Testis (tissue), 3 donors: ENCODE measurements around the gene MMP24. TPM values are rescaled to one million over a fixed set of nuclear protein-coding genes. Genes with fewer than 3 reads are reported as not detected.

Experiments
- DNase-seq: peaks from one replicate; pipeline ENCODE4 v3.0.0-alpha.2; 2019
- H3K27ac ChIP-seq, 2 donors: fragments of 200-600 bp; sonication (generic); one replicate each; pipeline ENCODE4 v1.5.1; 2019
- H3K27me3 ChIP-seq: fragments of 200-600 bp; sonication (generic); one replicate; pipeline ENCODE4 v1.5.1; 2019
- H3K36me3 ChIP-seq: fragments of 200-600 bp; sonication (generic); one replicate; pipeline ENCODE4 v1.5.1; 2017; ENCODE audit warnings: low read depth; ENCODE audit errors: missing control alignments
- H3K4me1 ChIP-seq: fragments of 200-600 bp; sonication (generic); one replicate; pipeline ENCODE4 v1.5.1; 2019
- H3K4me3 ChIP-seq, 2 donors: fragments of 200-600 bp; sonication (generic); one replicate each; pipeline ENCODE4 v1.5.1; 2017 to 2019
- H3K9me3 ChIP-seq: fragments of 200-600 bp; sonication (generic); one replicate; pipeline ENCODE4 v1.5.1; 2017
- CTCF ChIP-seq, 3 experiments: fragments of 450-650 bp in 2 of 3; fragments of 200-600 bp in 1 of 3; sonication (generic) in 1 of 3; IDR thresholded peaks; one replicate each; pipeline ENCODE4 v1.5.1; 2016 to 2019; ENCODE audit warnings: antibody characterized with exemption in 3 of 3, mild to moderate bottlenecking in 2 of 3, moderate library complexity in 1 of 3
- POLR2A ChIP-seq: fragments of 450-650 bp; IDR thresholded peaks from one replicate; pipeline ENCODE4 v1.6.1; 2017; ENCODE audit warnings: antibody characterized with exemption, mild to moderate bottlenecking, moderate library complexity
- WGBS, 2 donors: methylation state at CpG; one replicate each; pipeline ENCODE4 v1.1.5; 2018; 5-methylcytosine and 5-hydroxymethylcytosine counted together
- intact Hi-C: fragments of 100-400 bp; cut with DNase I; formaldehyde crosslinking; loops from one replicate; pipeline ENCODE4 v1.15.1; 2023; ENCODE audit warnings: low total_unique reads
- polyA plus RNA-seq: library from polyadenylated mRNA; stranded (reverse); fragments of 350-450 nt; fragmentation: Illumina TruSeq; extraction: RNeasy Lipid Tissue Mini Kit (QIAGEN cat#74804); gene quantifications from one replicate; pipeline ENCODE4 v1.2.3, GENCODE V29; 2014; ENCODE audit warnings: low read depth, low replicate concordance; ENCODE audit not compliant: insufficient read depth
- total RNA-seq, 2 donors: library from RNA; depleted of rRNA; stranded (reverse); fragments of >200 nt; gene quantifications; one replicate each; pipeline ENCODE4 v1.2.3, GENCODE V29; 2016

Gene MMP24
- total and polyA plus RNA-seq, 3 donors from 2014 or later = 1.1 to 2.2 (median 1.1) TPM

- no peak overlapping the region for H3K4me3 ChIP-seq
- TF ChIP-seq CTCF (IDR thresholded peaks at IDR 0.05) (no peak), POLR2A (no peak)
- no peak overlapping the region for H3K27ac ChIP-seq
- intact Hi-C loops = no loop called here
- no peak for DNase-seq
- no peaks in the 10 kb centered on the region for H3K9me3 ChIP-seq
- H3K36me3 ChIP-seq = no peaks in the 10 kb centered on the region
- H3K27me3 ChIP-seq = no peaks in the 10 kb centered on the region
- H3K4me1 ChIP-seq = no peaks in the 10 kb centered on the region
- 84 to 87% methylated on average over 2 of the region's 2 CpGs for WGBS, 2 donors
Observed at GRCh38 chr20:35240811-35241293, 14.4 kb downstream of the MMP24 start.

GRCh38 chr20:35243317-35243716, 16.8 kb downstream of the MMP24 start:
- TF ChIP-seq CTCF (IDR thresholded peaks at IDR 0.05) (no peak), POLR2A (no peak)
- Histone ChIP-seq H3K4me3 (no peak overlapping the region), H3K9me3 (no peaks in the 10 kb centered on the region), H3K36me3 (no peaks in the 10 kb centered on the region), H3K27ac (no peak overlapping the region), H3K27me3 (no peaks in the 10 kb centered on the region), H3K4me1 (no peaks in the 10 kb centered on the region)
- intact Hi-C loops = no loop called here
- 68 to 70% methylated on average over 2 of the region's 2 CpGs for WGBS, 2 donors
- no peak for DNase-seq

- Histone ChIP-seq H3K36me3 (no peaks in the 10 kb centered on the region), H3K27me3 (no peaks in the 10 kb centered on the region), H3K27ac (no peak overlapping the region), H3K4me1 (no peaks in the 10 kb centered on the region), H3K9me3 (no peaks in the 10 kb centered on the region), H3K4me3 (no peak overlapping the region)
- TF ChIP-seq POLR2A (no peak), CTCF (IDR thresholded peaks at IDR 0.05) (no peak)
- intact Hi-C loops = no loop called here
- WGBS, 2 donors = 69 to 73% methylated on average over 2 of the region's 2 CpGs
- no peak for DNase-seq
Observed at GRCh38 chr20:35243986-35244385, 17.5 kb downstream of the MMP24 start.

- intact Hi-C loops = no loop called here
- DNase-seq = no peak
- Histone ChIP-seq H3K36me3 (no peaks in the 10 kb centered on the region), H3K4me3 (no peak overlapping the region), H3K27ac (no peak overlapping the region), H3K4me1 (no peaks in the 10 kb centered on the region), H3K9me3 (no peaks in the 10 kb centered on the region), H3K27me3 (no peaks in the 10 kb centered on the region)
- 92 to 95% methylated on average over 12 of the region's 12 CpGs for WGBS, 2 donors
- TF ChIP-seq POLR2A (no peak), CTCF (IDR thresholded peaks at IDR 0.05) (no peak)
Observed at GRCh38 chr20:35246723-35247122, 20.2 kb downstream of the MMP24 start.
